ENCODE measurements around the gene ANKRD63. TPM values are rescaled to one million over a fixed set of nuclear protein-coding genes. Genes with fewer than 3 reads are reported as not detected.
A peak's percentile ranks its signal among the peaks of the same experiment; 100 is the strongest.

ANKRD63 gene
- total and polyA plus RNA-seq, 2 donors (not counting 1 experiment from before 2014, with no cell fraction given): 0.25 TPM; not detected in 1

GRCh38 chr15:40309344-40309862, 26.5 kb upstream of the ANKRD63 start:
- no peak for ATAC-seq (ENCODE audit: low read depth)
- H2AFZ ChIP-seq (ENCODE audit: insufficient read depth, low read depth, low read length, poor library complexity, severe bottlenecking): peak overlapping the region; percentile 92
- H3K27ac Mint-ChIP-seq: peak overlapping the region; percentile 99

More at GRCh38 chr15:40309344-40309862, 26.5 kb upstream of the ANKRD63 start:
- no peak for DNase-seq
- peak overlapping the region; percentile 77 to 96 for H3K27ac ChIP-seq (ENCODE audit: low read length in 2 of 2)
- no peaks in the 10 kb centered on the region for H4K20me1 ChIP-seq (ENCODE audit: control insufficient read depth, insufficient read depth, low read length, poor library complexity, severe bottlenecking)
- Mint-ChIP-seq H3K4me1 (peaks cover 50% of the 10 kb centered on the region), H3K4me3 (peak overlapping the region; percentile 98), H3K27me3 (no peaks in the 10 kb centered on the region), H3K9me3 (ENCODE audit: insufficient read depth) (no peaks in the 10 kb centered on the region)
- H3K9ac ChIP-seq (ENCODE audit: low read length): peak overlapping the region; percentile 92
- peaks cover 0 to 4% of the 10 kb centered on the region in 2 experiments for H3K36me3 ChIP-seq (replicated peaks in 1 of 2; ENCODE audit: control extremely low read depth in 1 of 2, control insufficient read depth in 1 of 2, extremely low read depth in 1 of 2, insufficient read depth in 2 of 2, low read length in 1 of 2)
- no peaks in the 10 kb centered on the region for H3K9me3 ChIP-seq (ENCODE audit: control extremely low read depth in 1 of 3, control insufficient read depth in 2 of 3, insufficient read depth in 1 of 3, low read length in 2 of 3)
- ChIA-PET CTCF (interaction anchor here (0.9 to 14.9 kb wide), 19 partner anchors 8 to 625 kb away, joined by 3 to 227 read pairs (median 5); partner anchors contain the start of genes ANKRD63, CCDC9B, INAFM2 and IVD), POLR2A (interaction anchor here (0.9 to 2.9 kb wide), 7 partner anchors 14 to 203 kb away, joined by 3 to 14 read pairs (median 6); partner anchors contain the start of genes ANKRD63, BAHD1 and INAFM2)
- H3K4me1 ChIP-seq (ENCODE audit: control insufficient read depth in 2 of 2, insufficient read depth in 2 of 2, low read length in 2 of 2): peaks cover 25 to 46% of the 10 kb centered on the region in 2 donors
- TF ChIP-seq EZH2 (IDR thresholded peaks at IDR 0.05; ENCODE audit: borderline replicate concordance, insufficient read depth, low read depth, low read length, poor library complexity, severe bottlenecking): no peak
- TF ChIP-seq CTCF (IDR thresholded peaks at IDR 0.05): no peak
- peaks cover 24% of the 10 kb centered on the region for H3K79me2 ChIP-seq (ENCODE audit: control insufficient read depth, insufficient read depth, low read length)
- peak overlapping the region; percentile 92 for H3K4me2 ChIP-seq (replicated peaks; ENCODE audit: low read depth, low read length, poor library complexity, severe bottlenecking)
- no peaks in the 10 kb centered on the region for H3K27me3 ChIP-seq (replicated peaks in 1 of 4; ENCODE audit: control extremely low read depth in 1 of 4, control insufficient read depth in 3 of 4, insufficient read depth in 4 of 4, low read length in 3 of 4)
- peak overlapping the region in 2 of 5 experiments; percentile 82 to 98 for H3K4me3 ChIP-seq (ENCODE audit: control extremely low read depth in 1 of 5, extremely low read depth in 1 of 5, insufficient read depth in 1 of 5, low read depth in 2 of 5, low read length in 4 of 5)
- WGBS (ENCODE audit: insufficient coverage): 83% methylated on average over 8 of the region's 8 CpGs
- intact Hi-C loops (cut with micrococcal nuclease): no loop called here

Data from B cell (primary cell).